Measurements from ENCODE around the gene BACH2. TPM values are rescaled to one million over a fixed set of nuclear protein-coding genes. Genes with fewer than 3 reads are reported as not detected.

BACH2 gene
- total and polyA plus RNA-seq, 2 experiments from 2014 or later = 1.6 to 5.7 TPM

GRCh38 chr6:90199900-90200299 lies 96.7 kb downstream of the BACH2 start:
- H3K27ac ChIP-seq (ENCODE audit: low read depth) = no peak overlapping the region
- H3K27ac Mint-ChIP-seq = no peak overlapping the region
- no peak for DNase-seq (ENCODE audit: low spot score)
- no peaks in the 10 kb centered on the region for H4K20me1 ChIP-seq (replicated peaks; ENCODE audit: insufficient read depth)
- H3K4me1 Mint-ChIP-seq = peaks cover 3% of the 10 kb centered on the region; the same call in 2 of the 3 replicates
- H3K27me3 ChIP-seq (ENCODE audit: insufficient read depth) = no peaks in the 10 kb centered on the region
- H3K4me3 ChIP-seq = no peak overlapping the region
- H3F3A ChIP-seq (replicated peaks; ENCODE audit: low read depth) = no peaks in the 10 kb centered on the region
- no peak overlapping the region for H2AFZ ChIP-seq
- peaks cover 19% of the 10 kb centered on the region for H3K36me3 Mint-ChIP-seq (ENCODE audit: low read depth)
- ATAC-seq = no peak
- H3K4me3 Mint-ChIP-seq = no peak overlapping the region
- TF ChIP-seq, protein P1, sequence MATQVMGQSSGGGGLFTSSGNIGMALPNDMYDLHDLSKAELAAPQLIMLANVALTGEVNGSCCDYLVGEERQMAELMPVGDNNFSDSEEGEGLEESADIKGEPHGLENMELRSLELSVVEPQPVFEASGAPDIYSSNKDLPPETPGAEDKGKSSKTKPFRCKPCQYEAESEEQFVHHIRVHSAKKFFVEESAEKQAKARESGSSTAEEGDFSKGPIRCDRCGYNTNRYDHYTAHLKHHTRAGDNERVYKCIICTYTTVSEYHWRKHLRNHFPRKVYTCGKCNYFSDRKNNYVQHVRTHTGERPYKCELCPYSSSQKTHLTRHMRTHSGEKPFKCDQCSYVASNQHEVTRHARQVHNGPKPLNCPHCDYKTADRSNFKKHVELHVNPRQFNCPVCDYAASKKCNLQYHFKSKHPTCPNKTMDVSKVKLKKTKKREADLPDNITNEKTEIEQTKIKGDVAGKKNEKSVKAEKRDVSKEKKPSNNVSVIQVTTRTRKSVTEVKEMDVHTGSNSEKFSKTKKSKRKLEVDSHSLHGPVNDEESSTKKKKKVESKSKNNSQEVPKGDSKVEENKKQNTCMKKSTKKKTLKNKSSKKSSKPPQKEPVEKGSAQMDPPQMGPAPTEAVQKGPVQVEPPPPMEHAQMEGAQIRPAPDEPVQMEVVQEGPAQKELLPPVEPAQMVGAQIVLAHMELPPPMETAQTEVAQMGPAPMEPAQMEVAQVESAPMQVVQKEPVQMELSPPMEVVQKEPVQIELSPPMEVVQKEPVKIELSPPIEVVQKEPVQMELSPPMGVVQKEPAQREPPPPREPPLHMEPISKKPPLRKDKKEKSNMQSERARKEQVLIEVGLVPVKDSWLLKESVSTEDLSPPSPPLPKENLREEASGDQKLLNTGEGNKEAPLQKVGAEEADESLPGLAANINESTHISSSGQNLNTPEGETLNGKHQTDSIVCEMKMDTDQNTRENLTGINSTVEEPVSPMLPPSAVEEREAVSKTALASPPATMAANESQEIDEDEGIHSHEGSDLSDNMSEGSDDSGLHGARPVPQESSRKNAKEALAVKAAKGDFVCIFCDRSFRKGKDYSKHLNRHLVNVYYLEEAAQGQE (IDR thresholded peaks at IDR 0.05; ENCODE audit: unreplicated experiment) = no peak
- no peak for TF ChIP-seq POLR2AphosphoS5 (IDR thresholded peaks at IDR 0.05; ENCODE audit: low read depth)
- no peak for TF ChIP-seq ZNF114 (CRISPR knock-in tag; IDR thresholded peaks at IDR 0.05)
- no peaks in the 10 kb centered on the region for H3K9me2 ChIP-seq (ENCODE audit: insufficient read depth)
- no peaks in the 10 kb centered on the region for H3K79me2 ChIP-seq (replicated peaks; ENCODE audit: insufficient read depth)
- H3K27me3 Mint-ChIP-seq (ENCODE audit: insufficient read depth, low read depth, poor library complexity) = no peaks in the 10 kb centered on the region
- H3K4me1 ChIP-seq (ENCODE audit: insufficient read depth) = peaks cover 5% of the 10 kb centered on the region; the same call in 1 of the 2 replicates
- no peaks in the 10 kb centered on the region for H3K36me3 ChIP-seq (ENCODE audit: insufficient read depth)
- no peak overlapping the region for H3K4me2 ChIP-seq
- peaks cover 22% of the 10 kb centered on the region for H3K9me3 Mint-ChIP-seq

DNA sequence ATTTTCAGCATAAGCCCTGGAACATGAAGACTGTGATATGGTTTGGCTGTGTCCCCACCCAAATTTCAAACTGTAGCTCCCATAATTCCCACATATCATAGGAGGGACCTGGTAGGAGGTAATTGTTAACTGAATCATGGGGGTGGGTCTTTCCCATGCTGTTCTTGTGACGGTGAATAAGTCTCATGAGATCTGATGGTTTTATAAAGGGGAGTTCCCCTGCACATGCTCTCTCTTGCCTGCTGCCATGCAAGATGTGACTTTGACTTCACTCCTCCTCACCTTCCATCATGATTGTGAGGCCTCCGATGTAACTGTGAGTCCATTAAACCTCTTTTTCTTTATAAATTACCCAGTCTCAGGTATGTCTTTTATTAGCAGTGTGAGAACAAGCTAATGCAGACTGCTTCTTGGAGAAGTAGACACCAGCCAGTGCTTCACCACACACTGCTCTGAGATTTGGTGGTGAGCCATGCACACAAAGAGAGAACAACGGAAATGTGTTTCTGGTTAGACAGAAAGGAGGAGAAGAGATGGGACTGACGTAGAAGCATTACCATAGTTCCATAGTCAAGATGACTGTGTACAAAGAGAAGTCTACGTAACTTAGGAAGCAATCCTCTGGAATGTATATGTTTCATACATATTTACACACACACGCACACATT lies 97.8 kb downstream of the BACH2 start:
- no peaks in the 10 kb centered on the region for H3K79me2 ChIP-seq (replicated peaks; ENCODE audit: insufficient read depth)
- H3K27ac Mint-ChIP-seq = no peak overlapping the region
- H3K27me3 ChIP-seq (ENCODE audit: insufficient read depth) = no peaks in the 10 kb centered on the region
- no peaks in the 10 kb centered on the region for H3K9me2 ChIP-seq (ENCODE audit: insufficient read depth)
- H3K4me3 ChIP-seq = no peak overlapping the region
- H3K27me3 Mint-ChIP-seq (ENCODE audit: insufficient read depth, low read depth, poor library complexity) = no peaks in the 10 kb centered on the region
- H3K4me1 ChIP-seq (ENCODE audit: insufficient read depth) = peaks cover 5% of the 10 kb centered on the region; the same call in 1 of the 2 replicates
- DNase-seq (ENCODE audit: low spot score) (no peak), ATAC-seq (no peak)
- no peaks in the 10 kb centered on the region for H3K36me3 ChIP-seq (ENCODE audit: insufficient read depth)
- H3F3A ChIP-seq (replicated peaks; ENCODE audit: low read depth) = no peaks in the 10 kb centered on the region
- no peak overlapping the region for H3K4me2 ChIP-seq
- H3K36me3 Mint-ChIP-seq (ENCODE audit: low read depth) = peaks cover 19% of the 10 kb centered on the region
- peaks cover 3% of the 10 kb centered on the region for H3K4me1 Mint-ChIP-seq
- H3K9me3 Mint-ChIP-seq = peaks cover 22% of the 10 kb centered on the region
- H3K27ac ChIP-seq (ENCODE audit: low read depth) = no peak overlapping the region
- H4K20me1 ChIP-seq (replicated peaks; ENCODE audit: insufficient read depth) = no peaks in the 10 kb centered on the region
- no peak overlapping the region for H3K4me3 Mint-ChIP-seq
- H2AFZ ChIP-seq = no peak overlapping the region
- TF ChIP-seq STAT1 (IDR thresholded peaks at IDR 0.05; ENCODE audit: unreplicated experiment) (no peak), JUNB (IDR thresholded peaks at IDR 0.05; ENCODE audit: unreplicated experiment) (no peak)
- TF ChIP-seq, protein P2, sequence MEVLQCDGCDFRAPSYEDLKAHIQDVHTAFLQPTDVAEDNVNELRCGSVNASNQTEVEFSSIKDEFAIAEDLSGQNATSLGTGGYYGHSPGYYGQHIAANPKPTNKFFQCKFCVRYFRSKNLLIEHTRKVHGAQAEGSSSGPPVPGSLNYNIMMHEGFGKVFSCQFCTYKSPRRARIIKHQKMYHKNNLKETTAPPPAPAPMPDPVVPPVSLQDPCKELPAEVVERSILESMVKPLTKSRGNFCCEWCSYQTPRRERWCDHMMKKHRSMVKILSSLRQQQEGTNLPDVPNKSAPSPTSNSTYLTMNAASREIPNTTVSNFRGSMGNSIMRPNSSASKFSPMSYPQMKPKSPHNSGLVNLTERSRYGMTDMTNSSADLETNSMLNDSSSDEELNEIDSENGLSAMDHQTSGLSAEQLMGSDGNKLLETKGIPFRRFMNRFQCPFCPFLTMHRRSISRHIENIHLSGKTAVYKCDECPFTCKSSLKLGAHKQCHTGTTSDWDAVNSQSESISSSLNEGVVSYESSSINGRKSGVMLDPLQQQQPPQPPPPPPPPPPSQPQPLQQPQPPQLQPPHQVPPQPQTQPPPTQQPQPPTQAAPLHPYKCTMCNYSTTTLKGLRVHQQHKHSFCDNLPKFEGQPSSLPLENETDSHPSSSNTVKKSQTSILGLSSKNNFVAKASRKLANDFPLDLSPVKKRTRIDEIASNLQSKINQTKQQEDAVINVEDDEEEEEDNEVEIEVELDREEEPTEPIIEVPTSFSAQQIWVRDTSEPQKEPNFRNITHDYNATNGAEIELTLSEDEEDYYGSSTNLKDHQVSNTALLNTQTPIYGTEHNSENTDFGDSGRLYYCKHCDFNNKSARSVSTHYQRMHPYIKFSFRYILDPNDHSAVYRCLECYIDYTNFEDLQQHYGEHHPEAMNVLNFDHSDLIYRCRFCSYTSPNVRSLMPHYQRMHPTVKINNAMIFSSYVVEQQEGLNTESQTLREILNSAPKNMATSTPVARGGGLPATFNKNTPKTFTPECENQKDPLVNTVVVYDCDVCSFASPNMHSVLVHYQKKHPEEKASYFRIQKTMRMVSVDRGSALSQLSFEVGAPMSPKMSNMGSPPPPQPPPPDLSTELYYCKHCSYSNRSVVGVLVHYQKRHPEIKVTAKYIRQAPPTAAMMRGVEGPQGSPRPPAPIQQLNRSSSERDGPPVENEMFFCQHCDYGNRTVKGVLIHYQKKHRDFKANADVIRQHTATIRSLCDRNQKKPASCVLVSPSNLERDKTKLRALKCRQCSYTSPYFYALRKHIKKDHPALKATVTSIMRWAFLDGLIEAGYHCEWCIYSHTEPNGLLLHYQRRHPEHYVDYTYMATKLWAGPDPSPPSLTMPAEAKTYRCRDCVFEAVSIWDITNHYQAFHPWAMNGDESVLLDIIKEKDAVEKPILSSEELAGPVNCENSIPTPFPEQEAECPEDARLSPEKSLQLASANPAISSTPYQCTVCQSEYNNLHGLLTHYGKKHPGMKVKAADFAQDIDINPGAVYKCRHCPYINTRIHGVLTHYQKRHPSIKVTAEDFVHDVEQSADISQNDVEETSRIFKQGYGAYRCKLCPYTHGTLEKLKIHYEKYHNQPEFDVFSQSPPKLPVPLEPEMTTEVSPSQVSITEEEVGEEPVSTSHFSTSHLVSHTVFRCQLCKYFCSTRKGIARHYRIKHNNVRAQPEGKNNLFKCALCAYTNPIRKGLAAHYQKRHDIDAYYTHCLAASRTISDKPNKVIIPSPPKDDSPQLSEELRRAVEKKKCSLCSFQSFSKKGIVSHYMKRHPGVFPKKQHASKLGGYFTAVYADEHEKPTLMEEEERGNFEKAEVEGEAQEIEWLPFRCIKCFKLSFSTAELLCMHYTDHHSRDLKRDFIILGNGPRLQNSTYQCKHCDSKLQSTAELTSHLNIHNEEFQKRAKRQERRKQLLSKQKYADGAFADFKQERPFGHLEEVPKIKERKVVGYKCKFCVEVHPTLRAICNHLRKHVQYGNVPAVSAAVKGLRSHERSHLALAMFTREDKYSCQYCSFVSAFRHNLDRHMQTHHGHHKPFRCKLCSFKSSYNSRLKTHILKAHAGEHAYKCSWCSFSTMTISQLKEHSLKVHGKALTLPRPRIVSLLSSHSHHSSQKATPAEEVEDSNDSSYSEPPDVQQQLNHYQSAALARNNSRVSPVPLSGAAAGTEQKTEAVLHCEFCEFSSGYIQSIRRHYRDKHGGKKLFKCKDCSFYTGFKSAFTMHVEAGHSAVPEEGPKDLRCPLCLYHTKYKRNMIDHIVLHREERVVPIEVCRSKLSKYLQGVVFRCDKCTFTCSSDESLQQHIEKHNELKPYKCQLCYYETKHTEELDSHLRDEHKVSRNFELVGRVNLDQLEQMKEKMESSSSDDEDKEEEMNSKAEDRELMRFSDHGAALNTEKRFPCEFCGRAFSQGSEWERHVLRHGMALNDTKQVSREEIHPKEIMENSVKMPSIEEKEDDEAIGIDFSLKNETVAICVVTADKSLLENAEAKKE (CRISPR knock-in tag; IDR thresholded peaks at IDR 0.05) = no peak
- TF ChIP-seq, protein P1 (IDR thresholded peaks at IDR 0.05; ENCODE audit: unreplicated experiment) = no peak

Measured in GM23338 (cell line).